H1 (cell line): ENCODE data around the gene PHF1. TPM values are rescaled to one million over a fixed set of nuclear protein-coding genes. Genes with fewer than 3 reads are reported as not detected.

Source experiments
- RAD21 ChIP-seq, 2 experiments: IDR thresholded peaks in 1 of 2; conservative IDR thresholded peaks in 1 of 2; 2 replicates each; pipeline ENCODE4 v1.6.1; 2011; ENCODE audit warnings: low read depth in 2 of 2, low read length in 2 of 2, improper control_type of control experiment in 1 of 2, inconsistent platforms in 1 of 2, mild to moderate bottlenecking in 1 of 2, moderate library complexity in 1 of 2
- RBBP5 ChIP-seq: IDR thresholded peaks from 2 replicates; pipeline ENCODE4 v1.7.1; 2012; ENCODE audit warnings: low read depth, mild to moderate bottlenecking, inconsistent platforms, low read length, moderate library complexity, borderline replicate concordance
- polyA plus RNA-seq, 7 experiments: library from polyadenylated mRNA; depleted of rRNA in 3 of 7; stranded (reverse) in 5 of 7; unstranded in 2 of 7; fragments of >200 nt in 5 of 7; fragments of 200-250 nt in 2 of 7; gene quantifications; 1 replicate in 5 of 7; 2 replicates in 1 of 7; 4 replicates in 1 of 7; pipeline versions ENCODE4 v1.2.1 to v1.2.3, GENCODE V29; 2011 to 2013; ENCODE audit warnings: missing spikeins in 2 of 7, mixed read lengths in 2 of 7
- total RNA-seq: library from RNA; stranded (reverse); fragmentation: NEBNext Ultra II Directional; extraction: Animal tissue kit (Norgen Biotek cat#: 25700); gene quantifications from 2 replicates; pipeline ENCODE4 v1.2.1, GENCODE V29; 2021

PHF1 gene
- total and polyA plus RNA-seq, 2 of the 8 experiments (the other 6 are each of a cell fraction or from before 2014, with no cell fraction given) = 47.3 to 78.6 TPM

DNA sequence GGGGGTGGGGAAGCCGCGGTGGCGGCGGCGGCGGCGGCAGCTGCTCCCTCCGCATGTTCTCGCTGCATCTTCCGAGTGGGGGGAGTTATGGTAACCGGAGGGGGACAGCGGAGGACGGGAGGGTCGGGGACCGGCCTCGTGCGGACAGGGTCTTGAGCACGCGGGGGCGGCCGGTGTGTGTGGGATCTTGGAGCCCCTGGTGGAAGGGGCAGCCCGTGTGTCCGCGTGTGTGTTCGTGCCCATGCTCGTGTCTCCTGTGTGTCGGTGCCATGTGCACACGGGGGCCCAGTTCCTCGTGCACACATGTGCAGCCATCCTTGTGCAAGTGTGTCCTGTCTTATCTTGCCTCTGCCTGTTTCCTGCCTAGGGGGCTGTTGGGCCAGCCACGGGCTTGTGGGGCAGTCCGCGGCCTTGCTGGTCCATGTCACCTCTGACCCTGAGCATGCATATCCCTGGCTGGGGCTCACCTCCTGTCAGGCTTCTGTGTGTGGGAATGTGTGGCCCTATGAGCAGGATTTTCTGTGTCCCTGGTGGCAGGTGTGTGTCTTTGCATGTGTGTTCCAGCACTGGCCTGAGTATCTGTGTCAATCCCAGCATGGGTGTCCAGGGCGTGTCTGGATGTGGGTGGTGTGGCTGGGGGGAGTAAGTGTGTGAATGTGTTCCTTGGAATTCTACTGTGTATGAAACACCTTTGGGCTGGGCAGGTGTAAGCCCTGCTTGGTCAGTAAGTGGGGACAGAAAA, 17.6 kb downstream of the PHF1 start (continued):
- TF ChIP-seq RBBP5 = no peak
- TF ChIP-seq RAD21 (IDR thresholded peaks at IDR 0.05 in 1 of 2, conservative IDR thresholded peaks at IDR 0.05 in 1 of 2; ENCODE audit: low read depth in 2 of 2, low read length in 2 of 2) = peak in 1 of 2 experiments; percentile 11; a peak in 1 of 4 replicates
